NCI-H2171 treated with DMSO at 0.1 percent for 48 hours (cell line): ENCODE data around the gene OCLN.
"Not testable (repeated sequence)": the region's sequence is repeated elsewhere in the genome, so short reads cannot be mapped to it uniquely, and the experiment has no call there.

Experiments
- DNase-seq: peaks from one replicate; lab custom pipeline; 2025; lab: John Stamatoyannopoulos, UW

Gene OCLN

GRCh38 chr5:69528609-69529008 lies 36.0 kb downstream of the OCLN start:
- DNase-seq, result no peak

DNA sequence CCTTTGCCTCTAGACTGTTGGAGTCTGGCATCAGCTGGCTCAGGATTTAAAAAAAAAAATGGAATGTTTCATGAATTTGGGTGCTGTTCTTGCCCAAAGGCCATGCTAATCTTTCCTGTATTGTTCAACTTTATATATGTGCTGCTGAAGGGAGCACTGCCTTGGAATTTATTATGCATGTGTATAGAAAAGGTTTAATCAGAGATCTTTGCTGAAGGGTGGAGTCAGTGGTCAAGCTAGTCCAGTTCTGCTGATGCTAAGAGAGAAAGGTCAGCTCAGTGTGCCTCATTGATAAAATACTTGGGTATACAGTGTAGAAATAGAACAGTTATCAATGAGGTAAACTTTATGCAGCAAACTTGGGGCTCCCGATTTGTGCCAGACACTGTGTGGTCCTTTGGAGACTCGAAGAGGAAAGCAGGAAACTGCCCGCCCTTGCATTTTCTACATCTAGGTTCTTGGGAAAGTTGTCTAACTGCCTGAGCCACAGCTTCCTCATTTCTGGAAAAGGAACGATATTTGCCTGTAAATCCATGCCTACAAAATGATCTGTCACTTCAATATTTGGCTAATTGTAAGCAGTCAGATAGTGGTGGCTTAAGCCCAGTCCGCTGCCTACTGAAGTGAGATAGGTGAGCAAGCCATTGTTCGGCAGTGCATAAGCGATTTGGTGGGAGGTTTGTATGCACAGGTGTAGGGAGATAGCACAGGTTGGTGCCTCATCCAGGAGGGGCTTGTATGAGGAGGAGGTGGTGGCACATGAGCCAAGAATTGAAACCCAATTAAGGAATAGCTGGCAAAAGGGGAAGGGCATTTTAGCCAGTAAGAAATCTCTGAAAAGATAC lies 38.2 kb downstream of the OCLN start:
- DNase-seq, result peak; percentile 1

GRCh38 chr5:69531406-69531801 lies 38.8 kb downstream of the OCLN start:
- DNase-seq, result no peak

GRCh38 chr5:69537911-69538310 lies 45.3 kb downstream of the OCLN start:
- DNase-seq, result not testable (repeated sequence)

GRCh38 chr5:69538735-69539134 lies 46.1 kb downstream of the OCLN start:
- not testable (repeated sequence) for DNase-seq

DNA sequence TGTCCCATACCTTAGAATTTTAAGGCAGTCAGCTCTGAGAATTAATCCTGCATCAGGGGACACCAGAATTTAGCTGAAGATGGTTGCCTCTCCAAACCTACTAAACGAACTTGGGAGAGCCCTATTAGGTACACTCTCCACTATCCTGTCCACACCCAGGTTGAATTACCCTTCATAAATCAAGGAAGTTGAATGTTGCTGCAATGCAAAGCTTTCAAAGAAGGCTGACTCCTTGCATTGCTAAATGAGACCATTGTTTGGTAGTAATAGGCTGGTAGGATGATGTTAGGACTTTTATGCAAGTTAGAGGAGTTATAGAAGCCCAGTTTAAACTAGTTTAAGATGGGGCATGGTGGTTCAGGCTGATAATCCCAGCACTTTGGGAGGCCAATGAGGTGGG lies 48.8 kb downstream of the OCLN start:
- not testable (repeated sequence) for DNase-seq

- DNase-seq, result not testable (repeated sequence)
These were observed 50.4 kb downstream of the OCLN start for GRCh38 chr5:69542838-69543618.

GRCh38 chr5:69544602-69545001 lies 52.0 kb downstream of the OCLN start:
- not testable (repeated sequence) for DNase-seq

DNA sequence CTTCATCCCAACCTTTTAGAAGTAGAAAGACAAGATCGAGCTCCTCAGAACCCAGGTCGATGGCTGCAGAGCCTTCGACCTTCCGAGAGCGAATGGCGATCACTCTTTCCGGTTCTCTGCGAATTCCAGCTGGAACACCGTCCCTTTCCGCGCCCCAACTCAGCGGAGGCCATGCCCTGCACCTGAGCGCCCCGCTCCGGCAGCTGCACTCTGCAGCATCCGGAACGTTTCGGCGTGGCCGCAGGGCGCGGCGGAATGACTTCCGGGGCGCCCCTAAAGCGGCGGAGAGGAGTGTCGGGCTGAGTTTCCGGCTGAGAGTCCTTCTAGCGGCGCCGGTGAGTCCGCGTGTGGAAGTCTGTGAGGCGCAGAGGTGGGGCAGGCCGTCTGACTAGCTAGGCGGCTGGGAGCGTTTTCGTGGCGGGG lies 67.3 kb downstream of the OCLN start, which contains the start of gene GTF2H2C:
TSS of gene GTF2H2C (plus strand) at position 284 of the 423 bp plus-strand sequence. CDS start 4,942 bp downstream, outside the sequence.
- not testable (repeated sequence) for DNase-seq

DNA sequence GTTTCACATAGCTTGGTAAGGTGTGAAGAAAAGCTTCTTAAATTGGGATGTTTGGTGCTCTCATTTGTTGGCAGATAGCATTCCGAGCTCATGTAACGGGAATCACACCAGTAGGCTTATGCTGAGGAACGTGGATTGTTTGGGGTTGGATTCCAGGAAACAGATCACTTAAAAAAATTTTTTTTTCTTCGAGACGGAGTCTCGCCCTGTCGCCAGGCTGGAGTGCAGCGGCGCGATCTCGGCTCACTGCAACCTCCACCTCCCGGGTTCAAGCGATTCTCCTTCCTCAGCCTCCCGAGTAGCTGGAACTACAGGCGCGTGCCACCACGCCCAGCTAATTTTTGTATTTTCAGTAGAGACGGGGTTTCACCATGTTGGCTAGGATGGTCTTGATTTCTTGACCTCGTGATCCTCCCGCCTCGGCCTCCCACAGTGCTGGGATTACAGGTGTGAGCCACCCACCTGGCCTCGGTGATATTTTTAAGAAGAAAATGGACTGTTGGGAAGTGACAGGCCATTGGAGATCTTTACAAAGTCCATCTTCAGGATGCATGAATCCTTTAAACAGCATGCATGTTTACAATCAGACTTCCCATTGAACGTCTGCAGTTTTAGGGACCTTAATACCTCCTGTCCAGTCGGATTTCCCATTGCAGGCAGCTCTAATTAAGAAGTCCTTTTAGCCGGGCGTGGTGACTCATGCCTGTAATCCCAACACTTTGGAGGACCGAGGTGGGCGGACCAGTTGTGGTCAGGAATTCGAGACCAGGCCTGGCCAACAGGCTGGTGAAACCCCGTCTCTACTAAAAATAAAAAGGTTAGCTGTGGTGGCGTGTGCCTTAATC lies 68.2 kb downstream of the OCLN start:
- DNase-seq, result not testable (repeated sequence)

GRCh38 chr5:69566172-69566571 lies 73.6 kb downstream of the OCLN start:
- not testable (repeated sequence) for DNase-seq

GRCh38 chr5:69568072-69568471 lies 75.5 kb downstream of the OCLN start:
- DNase-seq, result not testable (repeated sequence)

GRCh38 chr5:69583356-69583755 lies 90.8 kb downstream of the OCLN start:
- DNase-seq, result not testable (repeated sequence)

- DNase-seq, result not testable (repeated sequence)
These were observed 103.7 kb downstream of the OCLN start for GRCh38 chr5:69596114-69596840.

- not testable (repeated sequence) for DNase-seq
These were observed 109.4 kb downstream of the OCLN start for GRCh38 chr5:69601947-69602346.

DNA sequence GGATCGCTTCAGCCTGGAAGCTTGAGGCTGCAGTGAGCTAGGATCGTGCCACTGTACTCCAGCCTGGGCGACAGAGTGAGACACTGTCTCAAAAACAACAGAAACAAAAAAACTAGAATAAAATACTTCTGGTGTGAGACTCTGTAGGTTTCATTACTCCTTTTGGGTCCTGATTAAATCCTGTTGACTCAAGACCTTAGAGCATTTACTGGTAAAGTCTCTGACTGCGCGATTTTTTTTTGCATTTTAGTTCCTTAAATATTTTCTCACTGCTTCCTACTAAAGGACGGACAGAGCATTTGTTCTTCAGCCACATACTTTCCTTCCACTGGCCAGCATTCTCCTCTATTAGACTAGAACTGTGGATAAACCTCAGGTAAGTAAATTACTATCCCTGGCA lies 114.2 kb downstream of the OCLN start:
- not testable (repeated sequence) for DNase-seq
